Choroid plexus epithelial cell (primary cell): ENCODE results near the gene CD1B.
"Not testable (repeated sequence)": the region's sequence is repeated elsewhere in the genome, so short reads cannot be mapped to it uniquely, and the experiment has no call there.

Experiments
- DNase-seq: peaks from one replicate; pipeline ENCODE4 v3.0.0-alpha.2; 2010; ENCODE audit warnings: low read depth
- H3K4me3 ChIP-seq: 2 replicates; pipeline ENCODE4 v1.5.1; 2011; ENCODE audit warnings: low read depth, mild to moderate bottlenecking, control low read depth, low read length, moderate library complexity
- CTCF ChIP-seq: conservative IDR thresholded peaks from 2 replicates; pipeline ENCODE4 v1.5.1; 2011; ENCODE audit warnings: low read depth, mild to moderate bottlenecking, control low read depth, inconsistent platforms, low read length, moderate library complexity

Gene CD1B

GRCh38 chr1:158331481-158332150, at the start of gene CD1B:
TSS of gene CD1B (minus strand) at chr1:158331531. CDS start at chr1:158331423, 108 bp downstream.
- H3K4me3 ChIP-seq: no peak within 1 kb of the TSS
- TF ChIP-seq CTCF: no peak

GRCh38 chr1:158374860-158375259, 43.5 kb upstream of the CD1B start:
- no peak for TF ChIP-seq CTCF
- no peak for DNase-seq
- no peak overlapping the region for H3K4me3 ChIP-seq

More at GRCh38 chr1:158331481-158332150, at the start of gene CD1B:
- DNase-seq: no peak

DNA sequence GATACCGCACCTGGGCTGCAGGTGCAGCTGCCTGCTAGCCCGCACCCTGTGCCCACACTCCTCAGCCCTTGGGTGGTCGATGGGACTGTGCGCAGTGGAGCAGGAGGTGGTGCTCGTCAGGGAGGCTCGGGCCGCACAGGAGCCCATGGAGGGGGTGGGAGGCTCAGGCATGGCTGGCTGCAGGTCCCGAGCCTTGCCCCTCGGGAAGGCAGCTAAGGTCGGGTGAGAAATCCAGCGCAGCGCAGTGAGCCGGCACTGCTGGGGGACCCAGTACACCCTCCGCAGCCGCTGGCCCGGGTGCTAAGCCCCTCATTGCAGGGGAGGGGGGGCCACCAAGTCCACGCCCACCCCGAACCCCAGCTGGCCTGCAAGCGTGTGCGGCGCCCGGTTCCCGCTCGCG, 42.8 kb upstream of the CD1B start:
- not testable (repeated sequence) for DNase-seq, H3K4me3 ChIP-seq

DNA sequence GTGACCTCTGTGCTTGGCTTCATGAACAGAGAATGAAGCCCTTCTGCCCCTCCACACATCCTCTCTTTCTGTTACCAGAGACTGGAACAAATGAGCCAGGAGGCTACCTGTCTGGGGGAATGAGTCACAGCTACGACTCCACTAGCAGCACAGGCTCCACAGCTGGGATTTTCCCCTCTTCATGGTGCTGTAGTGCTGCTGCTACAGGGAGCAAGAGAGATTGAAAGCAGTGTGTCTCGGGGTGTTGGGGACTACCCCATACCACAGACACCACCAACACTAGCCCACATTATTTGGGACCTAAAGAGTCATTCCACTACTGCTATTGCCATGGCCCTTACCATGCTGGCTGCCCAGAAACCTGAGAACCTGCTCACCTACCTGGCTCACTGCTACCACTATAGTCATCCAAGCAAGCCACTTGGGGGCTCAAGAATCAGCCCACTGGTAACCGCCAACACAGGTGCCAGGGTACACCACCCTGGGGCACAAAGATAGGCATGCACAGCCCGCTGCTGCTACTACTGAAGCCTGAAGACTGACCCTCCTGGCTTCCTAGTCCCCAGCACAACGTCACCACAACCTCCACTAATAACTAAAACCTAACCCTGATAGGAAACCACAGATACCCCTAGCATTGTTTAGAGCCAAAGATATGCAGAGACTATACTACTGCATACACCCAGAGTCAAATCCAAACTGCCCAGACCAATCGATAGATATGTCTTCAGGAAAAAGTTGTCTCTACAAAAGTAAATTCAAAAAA, 40.0 kb upstream of the CD1B start:
- no peak for TF ChIP-seq CTCF
- DNase-seq: no peak
- H3K4me3 ChIP-seq: no peak overlapping the region

DNA sequence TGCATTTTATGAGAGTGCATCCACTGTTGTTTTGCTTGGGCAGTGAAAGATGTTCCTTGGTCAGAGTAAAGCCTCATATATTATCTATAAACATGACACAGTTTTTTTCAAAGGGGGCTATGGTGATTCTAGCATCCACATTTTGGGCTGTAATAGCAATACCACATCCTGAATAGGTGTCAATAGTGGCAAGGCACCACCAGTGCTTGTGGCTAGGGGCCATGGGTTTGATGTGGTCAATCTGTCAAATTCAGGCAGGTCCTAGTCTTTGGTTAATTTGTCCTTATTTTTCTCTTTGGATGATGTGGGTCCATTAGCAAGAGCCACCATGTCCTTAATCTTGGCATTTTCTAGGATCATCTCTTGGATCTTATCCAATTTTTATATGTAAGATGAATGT, 35.5 kb upstream of the CD1B start:
- DNase-seq: no peak
- TF ChIP-seq CTCF: no peak
- no peak overlapping the region for H3K4me3 ChIP-seq

- no peak for DNase-seq
Observed at GRCh38 chr1:158362941-158363340, 31.6 kb upstream of the CD1B start.

GRCh38 chr1:158362482-158362881, 31.2 kb upstream of the CD1B start:
- no peak for DNase-seq
- no peak for TF ChIP-seq CTCF
- H3K4me3 ChIP-seq: no peak overlapping the region

More at GRCh38 chr1:158362941-158363340, 31.6 kb upstream of the CD1B start:
- H3K4me3 ChIP-seq: no peak overlapping the region
- no peak for TF ChIP-seq CTCF
